ENCODE results near the gene MTMR12.
"Not testable (repeated sequence)": the region's sequence is repeated elsewhere in the genome, so short reads cannot be mapped to it uniquely, and the experiment has no call there.

- not testable (repeated sequence) for TF ChIP-seq POLR2A, CTCF (IDR thresholded peaks at IDR 0.05)
Measured at GRCh38 chr5:32295966-32296772, 16.6 kb downstream of the MTMR12 start.

All from prostate gland (tissue), 2 donors.